SU-DHL-6 (cell line): ENCODE results near the gene GPR107.

Source experiments
- EZH2phosphoT487 ChIP-seq: fragments of 200-600 bp; sonication (generic), shearing (Covaris generic); conservative IDR thresholded peaks from 2 replicates; pipeline ENCODE4 v1.6.1; 2018; ENCODE audit warnings: mild to moderate bottlenecking, antibody characterized with exemption, low read length, moderate library complexity, mixed read lengths
- TF ChIP-seq, protein P1 (sequence below): fragments of 200-600 bp; sonication (generic); IDR thresholded peaks from one replicate; pipeline ENCODE4 v1.5.1; 2017; ENCODE audit warnings: antibody characterized with exemption, mild to moderate bottlenecking, low read length, moderate library complexity; ENCODE audit not compliant: insufficient read depth, poor library complexity, severe bottlenecking

DNA sequence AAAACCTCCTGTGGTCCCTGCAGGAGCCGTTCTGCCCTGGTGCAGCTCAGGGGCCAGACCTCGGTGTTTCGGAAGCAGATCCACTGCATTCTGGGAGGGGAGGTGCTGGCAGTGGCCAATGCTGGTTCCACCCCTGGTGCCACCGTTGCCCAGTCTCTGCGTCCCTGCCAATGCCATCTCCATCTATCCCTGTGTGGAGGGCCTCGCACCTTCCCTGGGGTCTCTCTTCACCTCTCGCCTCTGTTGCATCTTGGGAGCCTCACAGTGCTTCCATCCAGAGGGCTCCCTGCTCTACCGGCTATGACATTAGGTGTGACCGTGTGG is 133.8 kb downstream of the GPR107 start:
- TF ChIP-seq, protein P1, sequence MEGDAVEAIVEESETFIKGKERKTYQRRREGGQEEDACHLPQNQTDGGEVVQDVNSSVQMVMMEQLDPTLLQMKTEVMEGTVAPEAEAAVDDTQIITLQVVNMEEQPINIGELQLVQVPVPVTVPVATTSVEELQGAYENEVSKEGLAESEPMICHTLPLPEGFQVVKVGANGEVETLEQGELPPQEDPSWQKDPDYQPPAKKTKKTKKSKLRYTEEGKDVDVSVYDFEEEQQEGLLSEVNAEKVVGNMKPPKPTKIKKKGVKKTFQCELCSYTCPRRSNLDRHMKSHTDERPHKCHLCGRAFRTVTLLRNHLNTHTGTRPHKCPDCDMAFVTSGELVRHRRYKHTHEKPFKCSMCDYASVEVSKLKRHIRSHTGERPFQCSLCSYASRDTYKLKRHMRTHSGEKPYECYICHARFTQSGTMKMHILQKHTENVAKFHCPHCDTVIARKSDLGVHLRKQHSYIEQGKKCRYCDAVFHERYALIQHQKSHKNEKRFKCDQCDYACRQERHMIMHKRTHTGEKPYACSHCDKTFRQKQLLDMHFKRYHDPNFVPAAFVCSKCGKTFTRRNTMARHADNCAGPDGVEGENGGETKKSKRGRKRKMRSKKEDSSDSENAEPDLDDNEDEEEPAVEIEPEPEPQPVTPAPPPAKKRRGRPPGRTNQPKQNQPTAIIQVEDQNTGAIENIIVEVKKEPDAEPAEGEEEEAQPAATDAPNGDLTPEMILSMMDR: no peak
- TF ChIP-seq EZH2phosphoT487: no peak
